Mesendoderm (in vitro differentiated cells): Measurements from ENCODE around the gene KNCN.

Source experiments
- DNase-seq: peaks from one replicate; pipeline ENCODE4 v3.0.0; 2013
- H2AK5ac ChIP-seq: 2 replicates; pipeline ENCODE4 v1.6.1; 2013; ENCODE audit warnings: low read length, inconsistent platforms
- H2BK120ac ChIP-seq: 2 replicates; pipeline ENCODE4 v1.6.1; 2013; ENCODE audit warnings: low read depth, mild to moderate bottlenecking, low read length, moderate library complexity, mixed read lengths
- H2BK15ac ChIP-seq: replicated peaks from 2 replicates; pipeline ENCODE4 v1.6.1; 2013; ENCODE audit warnings: low read depth, mild to moderate bottlenecking, moderate library complexity
- H2BK5ac ChIP-seq: 2 replicates; pipeline ENCODE4 v1.6.1; 2013; ENCODE audit warnings: low read length, inconsistent platforms
- H3K18ac ChIP-seq: 2 replicates; pipeline ENCODE4 v1.6.1; 2013; ENCODE audit warnings: mild to moderate bottlenecking, low read length, mixed read lengths
- H3K23ac ChIP-seq: one replicate; pipeline ENCODE4 v1.6.1; 2013; ENCODE audit warnings: low read length
- H3K27ac ChIP-seq: 2 replicates; pipeline ENCODE4 v1.5.1; 2013; ENCODE audit warnings: low read depth, mild to moderate bottlenecking, inconsistent platforms, low read length, moderate library complexity
- H3K27me3 ChIP-seq: 2 replicates; pipeline ENCODE4 v1.6.1; 2013; ENCODE audit warnings: low read length, control low read depth, mild to moderate bottlenecking, inconsistent platforms; ENCODE audit not compliant: insufficient read depth, poor library complexity
- H3K36me3 ChIP-seq: 2 replicates; pipeline ENCODE4 v1.6.1; 2013; ENCODE audit warnings: low read length, inconsistent platforms; ENCODE audit not compliant: control insufficient read depth, insufficient read depth
- H3K4ac ChIP-seq: one replicate; pipeline ENCODE4 v1.6.1; 2013; ENCODE audit warnings: low read depth, mild to moderate bottlenecking, low read length, moderate library complexity
- H3K4me1 ChIP-seq: 2 replicates; pipeline ENCODE4 v1.6.1; 2013; ENCODE audit warnings: low read depth, low read length, inconsistent platforms; ENCODE audit not compliant: control insufficient read depth
- H3K4me2 ChIP-seq: 2 replicates; pipeline ENCODE4 v1.6.1; 2013; ENCODE audit warnings: low read length
- H3K4me3 ChIP-seq: 2 replicates; pipeline ENCODE4 v1.5.1; 2013; ENCODE audit warnings: mild to moderate bottlenecking, low read length
- H3K56ac ChIP-seq: one replicate; pipeline ENCODE4 v1.6.1; 2013; ENCODE audit warnings: low read length
- H3K79me1 ChIP-seq: 2 replicates; pipeline ENCODE4 v1.6.1; 2013; ENCODE audit warnings: low read length, inconsistent platforms
- H3K79me2 ChIP-seq: 2 replicates; pipeline ENCODE4 v1.6.1; 2013; ENCODE audit warnings: mild to moderate bottlenecking, low read length; ENCODE audit not compliant: control insufficient read depth, insufficient read depth
- H3K9ac ChIP-seq: 2 replicates; pipeline ENCODE4 v1.6.1; 2013; ENCODE audit warnings: low read length, inconsistent platforms
- H4K5ac ChIP-seq: one replicate; pipeline ENCODE4 v1.6.1; 2013; ENCODE audit warnings: low read length
- H4K8ac ChIP-seq: one replicate; pipeline ENCODE4 v1.6.1; 2013; ENCODE audit warnings: low read depth, mild to moderate bottlenecking, control low read depth, low read length, moderate library complexity
- WGBS: extraction: QIAGEN DNeasy Blood & Tissue Kit; methylation state at CpG from one replicate; pipeline ENCODE4 v1.1.7; 2013; ENCODE audit warnings: low lambda C conversion rate, missing lambda C conversion rate; ENCODE audit not compliant: insufficient coverage; ENCODE audit errors: extremely low coverage; 5-methylcytosine and 5-hydroxymethylcytosine counted together

The KNCN gene

DNA sequence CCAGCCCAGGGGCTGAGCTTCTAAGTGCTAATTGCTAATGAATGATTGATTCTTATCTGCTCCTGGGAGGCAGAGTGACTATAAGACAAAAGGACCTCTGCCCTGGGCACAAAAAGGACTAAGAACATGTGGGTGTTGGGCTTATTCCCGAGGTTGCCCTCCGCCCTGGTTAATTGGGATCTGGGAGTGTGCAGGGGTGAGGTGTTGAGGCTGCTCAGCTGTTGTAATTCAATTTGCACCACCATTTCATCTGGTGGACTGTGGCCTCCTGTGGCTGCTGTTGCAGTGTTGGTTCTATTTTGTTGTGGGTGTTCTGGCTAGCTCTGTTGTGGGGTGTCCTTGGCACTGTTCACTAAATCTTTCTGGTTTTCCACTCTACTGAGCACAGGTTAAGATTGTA is 13.3 kb downstream of the KNCN start:
- no peak overlapping the region for H3K9ac ChIP-seq
- no peak overlapping the region for H3K4me3 ChIP-seq
- no peak overlapping the region for H2AK5ac ChIP-seq
- no peak overlapping the region for H2BK5ac ChIP-seq
- H3K79me1 ChIP-seq: no peaks in the 10 kb centered on the region
- H2BK120ac ChIP-seq: no peak overlapping the region
- DNase-seq: no peak
- no CpG with 5 or more reads among the region's 2 CpGs for whole genome bisulfite sequencing
- no peak overlapping the region for H4K8ac ChIP-seq
- no peak overlapping the region for H3K4me2 ChIP-seq
- no peaks in the 10 kb centered on the region for H3K36me3 ChIP-seq
- no peaks in the 10 kb centered on the region for H3K4me1 ChIP-seq
- H3K56ac ChIP-seq: no peak overlapping the region
- no peak overlapping the region for H2BK15ac ChIP-seq
- no peak overlapping the region for H4K5ac ChIP-seq
- peaks cover 35% of the 10 kb centered on the region for H3K27me3 ChIP-seq
- H3K27ac ChIP-seq: no peak overlapping the region
- no peaks in the 10 kb centered on the region for H3K79me2 ChIP-seq
- no peak overlapping the region for H3K4ac ChIP-seq
- no peak overlapping the region for H3K23ac ChIP-seq
- no peak overlapping the region for H3K18ac ChIP-seq

DNA sequence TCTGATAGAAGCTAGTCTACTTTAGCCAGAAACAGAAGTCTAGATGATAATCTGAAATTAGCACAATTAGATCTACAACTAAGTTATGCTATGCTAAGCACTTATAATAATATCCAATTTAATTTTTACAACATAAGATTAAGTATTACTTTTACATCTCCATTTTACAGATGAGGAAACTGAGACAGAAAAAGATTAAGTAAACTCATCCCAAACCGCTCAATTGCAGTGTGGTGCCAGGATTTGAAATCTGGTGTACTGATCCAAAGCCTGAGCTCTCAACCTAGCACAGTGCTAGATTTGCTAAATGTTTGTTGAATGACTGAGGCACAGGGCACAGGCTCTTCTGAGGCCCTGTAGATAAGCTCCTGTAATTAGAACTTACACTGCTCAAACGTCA is 13.8 kb downstream of the KNCN start:
- H4K5ac ChIP-seq: no peak overlapping the region
- no peak overlapping the region for H3K18ac ChIP-seq
- H2BK15ac ChIP-seq: no peak overlapping the region
- no peak overlapping the region for H3K27ac ChIP-seq
- H3K36me3 ChIP-seq: no peaks in the 10 kb centered on the region
- no peak overlapping the region for H4K8ac ChIP-seq
- H2BK120ac ChIP-seq: no peak overlapping the region
- no peaks in the 10 kb centered on the region for H3K79me2 ChIP-seq
- no peaks in the 10 kb centered on the region for H3K79me1 ChIP-seq
- H3K9ac ChIP-seq: no peak overlapping the region
- no peak overlapping the region for H3K23ac ChIP-seq
- no peak overlapping the region for H2BK5ac ChIP-seq
- no peaks in the 10 kb centered on the region for H3K4me1 ChIP-seq
- no peak overlapping the region for H3K4ac ChIP-seq
- no peak overlapping the region for H3K56ac ChIP-seq
- WGBS: no CpG with 5 or more reads among the region's 2 CpGs
- H3K4me2 ChIP-seq: no peak overlapping the region
- no peak for DNase-seq
- H3K27me3 ChIP-seq: peaks cover 32% of the 10 kb centered on the region
- no peak overlapping the region for H3K4me3 ChIP-seq
- H2AK5ac ChIP-seq: no peak overlapping the region

DNA sequence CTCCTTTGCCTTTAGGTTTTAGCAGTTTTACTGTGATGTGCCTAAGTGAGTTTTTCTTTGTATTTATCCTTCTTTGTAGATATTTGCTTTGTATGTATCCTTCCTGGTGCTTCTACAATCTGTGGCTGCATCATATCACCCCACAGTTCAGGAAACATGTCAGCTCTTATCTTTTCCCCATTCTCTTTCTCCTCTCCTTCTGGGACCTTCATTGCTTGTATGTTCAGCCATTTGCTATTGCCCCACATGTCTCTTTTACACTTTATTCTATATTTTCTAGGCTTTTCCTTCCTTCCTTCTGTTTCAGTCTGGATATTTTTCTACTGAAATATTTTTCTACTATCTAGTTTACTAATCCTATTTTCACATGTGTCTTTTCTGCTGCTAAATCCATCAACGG is 14.9 kb downstream of the KNCN start:
- no peaks in the 10 kb centered on the region for H3K4me1 ChIP-seq
- no peak overlapping the region for H2BK5ac ChIP-seq
- H4K8ac ChIP-seq: no peak overlapping the region
- no peak for DNase-seq
- WGBS: no CpG with 5 or more reads among the region's 1 CpG
- H3K79me1 ChIP-seq: no peaks in the 10 kb centered on the region
- H4K5ac ChIP-seq: no peak overlapping the region
- H3K4me2 ChIP-seq: no peak overlapping the region
- peaks cover 31% of the 10 kb centered on the region for H3K27me3 ChIP-seq
- H3K36me3 ChIP-seq: no peaks in the 10 kb centered on the region
- H2BK15ac ChIP-seq: no peak overlapping the region
- H3K27ac ChIP-seq: no peak overlapping the region
- no peak overlapping the region for H3K9ac ChIP-seq
- H3K79me2 ChIP-seq: no peaks in the 10 kb centered on the region
- H3K18ac ChIP-seq: no peak overlapping the region
- no peak overlapping the region for H3K23ac ChIP-seq
- no peak overlapping the region for H3K56ac ChIP-seq
- H2BK120ac ChIP-seq: no peak overlapping the region
- no peak overlapping the region for H3K4ac ChIP-seq
- no peak overlapping the region for H3K4me3 ChIP-seq
- H2AK5ac ChIP-seq: no peak overlapping the region

DNA sequence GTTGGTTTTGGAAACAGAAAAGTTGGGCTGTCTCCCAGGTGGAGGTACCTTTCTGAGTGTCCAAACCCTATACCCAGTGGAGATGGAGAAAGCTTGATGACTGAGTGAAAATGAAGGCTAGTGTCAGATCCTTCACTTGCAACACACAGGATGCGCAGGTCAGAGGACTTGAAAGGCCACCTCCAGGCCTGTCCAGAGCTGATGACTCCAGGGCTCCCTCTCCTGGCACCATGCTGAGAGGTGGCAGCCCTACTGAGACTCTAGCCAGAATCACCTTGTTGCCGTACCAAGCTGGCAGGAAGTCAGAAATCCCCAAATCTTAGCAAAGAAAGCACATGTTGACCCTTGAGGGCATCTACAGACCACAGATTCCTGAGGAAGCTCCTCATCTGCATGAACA is 16.4 kb downstream of the KNCN start:
- H3K4me3 ChIP-seq: no peak overlapping the region
- H4K5ac ChIP-seq: no peak overlapping the region
- no peak overlapping the region for H3K18ac ChIP-seq
- H4K8ac ChIP-seq: no peak overlapping the region
- H2BK5ac ChIP-seq: no peak overlapping the region
- no peak overlapping the region for H3K23ac ChIP-seq
- no peak overlapping the region for H3K9ac ChIP-seq
- H3K4ac ChIP-seq: no peak overlapping the region
- H3K4me1 ChIP-seq: peaks cover 4% of the 10 kb centered on the region
- H3K36me3 ChIP-seq: no peaks in the 10 kb centered on the region
- H2BK15ac ChIP-seq: no peak overlapping the region
- no peaks in the 10 kb centered on the region for H3K79me1 ChIP-seq
- H3K27ac ChIP-seq: no peak overlapping the region
- H3K27me3 ChIP-seq: peaks cover 31% of the 10 kb centered on the region
- H3K56ac ChIP-seq: no peak overlapping the region
- no peak overlapping the region for H2BK120ac ChIP-seq
- WGBS: no CpG with 5 or more reads among the region's 2 CpGs
- H2AK5ac ChIP-seq: no peak overlapping the region
- H3K79me2 ChIP-seq: no peaks in the 10 kb centered on the region
- H3K4me2 ChIP-seq: no peak overlapping the region
- no peak for DNase-seq

DNA sequence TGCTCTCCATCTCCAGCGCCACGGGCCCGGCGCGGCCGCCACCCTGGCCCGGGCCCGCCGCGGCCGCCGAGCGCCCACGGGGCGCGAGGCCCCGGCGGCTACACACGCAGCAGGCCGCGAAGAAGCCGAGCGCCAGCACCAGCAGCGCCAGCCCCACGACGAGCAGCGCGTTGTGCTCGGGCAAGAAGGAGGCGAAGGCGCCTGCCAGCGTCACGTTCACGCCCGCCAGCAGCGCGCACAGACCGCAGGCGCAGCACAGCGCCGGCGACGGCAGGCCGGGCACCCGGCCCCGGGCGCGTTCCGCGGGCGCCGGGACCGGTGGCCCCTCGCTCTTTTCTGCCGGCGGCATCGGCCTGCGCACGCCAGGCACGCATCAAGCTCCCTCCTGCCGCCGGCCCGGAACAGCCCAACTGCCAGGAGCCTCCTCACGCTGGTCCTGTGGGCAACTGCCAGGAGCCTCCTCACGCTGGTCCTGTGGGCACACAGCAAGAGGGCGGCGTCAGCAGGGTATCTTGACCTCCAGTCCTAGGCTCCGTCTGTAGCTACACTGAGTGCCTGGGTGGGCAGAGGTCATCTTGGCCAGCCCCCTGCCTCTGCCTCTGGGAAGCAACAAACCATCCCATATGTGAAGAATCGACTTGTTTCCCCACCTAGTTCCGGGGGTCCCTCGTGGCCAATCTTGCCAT is 18.1 kb downstream of the KNCN start:
- Histone ChIP-seq H3K4me3 (no peak overlapping the region), H3K56ac (peak overlapping the region; percentile 82), H3K36me3 (no peaks in the 10 kb centered on the region), H3K9ac (peak overlapping the region; percentile 62), H4K8ac (no peak overlapping the region), H4K5ac (no peak overlapping the region), H3K27me3 (peaks cover 31% of the 10 kb centered on the region), H3K4ac (no peak overlapping the region), H3K23ac (peak overlapping the region; percentile 10), H3K4me1 (peaks cover 4% of the 10 kb centered on the region), H3K79me2 (no peaks in the 10 kb centered on the region), H2BK5ac (no peak overlapping the region), H2BK120ac (no peak overlapping the region), H3K79me1 (no peaks in the 10 kb centered on the region), H3K18ac (no peak overlapping the region), H3K27ac (no peak overlapping the region), H2AK5ac (no peak overlapping the region), H2BK15ac (no peak overlapping the region), H3K4me2 (peak overlapping the region; percentile 62)
- WGBS: no CpG with 5 or more reads among the region's 71 CpGs
- no peak for DNase-seq
